HG03457 (cell line): ENCODE measurements around the gene SLC12A7.
"Not testable (repeated sequence)": the region's sequence is repeated elsewhere in the genome, so short reads cannot be mapped to it uniquely, and the experiment has no call there.

Source experiments
- ATAC-seq: cut with Tn5 transposase; IDR thresholded peaks from one replicate; pipeline ENCODE4 v1.9.1; 2021; ENCODE audit warnings: moderate number of reproducible peaks; ENCODE audit not compliant: unreplicated experiment

SLC12A7 gene

DNA sequence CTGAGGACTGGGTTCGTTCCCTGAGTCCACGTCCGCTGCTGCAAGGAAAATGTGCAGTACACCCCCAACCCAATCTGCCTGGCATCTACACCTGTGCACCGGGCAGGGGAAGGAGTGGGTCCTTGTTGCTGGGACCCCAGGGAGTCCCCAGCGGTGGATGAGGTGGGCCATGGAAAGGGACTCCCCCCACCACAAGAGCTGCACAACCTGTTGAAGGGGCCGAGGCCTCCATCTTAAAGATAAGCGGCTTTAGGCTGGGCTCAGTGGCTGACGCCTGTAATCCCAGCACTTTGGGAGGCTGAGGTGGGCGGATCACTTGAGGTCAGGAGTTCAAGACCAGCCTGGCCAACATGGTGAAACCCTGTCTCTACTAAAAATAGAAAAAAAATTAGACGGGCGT, 111.0 kb downstream of the SLC12A7 start:
- not testable (repeated sequence) for ATAC-seq
